Stomach (tissue), 9 donors: ENCODE results near the gene YIF1B. TPM values are rescaled to one million over a fixed set of nuclear protein-coding genes. Genes with fewer than 3 reads are reported as not detected.

Experiments used
- DNase-seq, 2 donors: peaks; one replicate each; pipeline versions ENCODE4 v3.0.0 to v3.0.0-alpha.2; 2013 to 2019
- H3K27ac ChIP-seq, 5 donors: fragments of 200-600 bp in 4 of 5; sonication (generic) in 4 of 5; one replicate each; pipeline ENCODE4 v1.5.1; 2013 to 2019; ENCODE audit warnings: mild to moderate bottlenecking in 1 of 5, moderate library complexity in 1 of 5
- H3K27me3 ChIP-seq, 3 donors: fragments of 200-600 bp; sonication (generic); one replicate each; pipeline ENCODE4 v1.5.1; 2017 to 2019; ENCODE audit warnings: mixed run types in 1 of 3
- H3K36me3 ChIP-seq, 4 donors: fragments of 200-600 bp; sonication (generic); 1 replicate in 3 of 4; 2 replicates in 1 of 4; pipeline ENCODE4 v1.5.1; 2016 to 2019
- H3K4me1 ChIP-seq, 4 donors: fragments of 200-600 bp; sonication (generic); one replicate each; pipeline ENCODE4 v1.5.1; 2016 to 2019
- H3K4me3 ChIP-seq, 4 donors: fragments of 200-600 bp; sonication (generic) in 3 of 4; one replicate each; pipeline ENCODE4 v1.5.1; 2016 to 2019; ENCODE audit warnings: mild to moderate bottlenecking in 1 of 4
- H3K9me3 ChIP-seq, 4 donors: fragments of 200-600 bp; sonication (generic); one replicate each; pipeline ENCODE4 v1.5.1; 2016 to 2019
- CTCF ChIP-seq, 7 experiments: fragments of 450-650 bp in 4 of 7; fragments of 200-600 bp in 3 of 7; sonication (generic) in 3 of 7; IDR thresholded peaks; one replicate each; pipeline ENCODE4 v1.5.1; 2016 to 2019; ENCODE audit warnings: antibody characterized with exemption in 7 of 7, control low read depth in 2 of 7, mild to moderate bottlenecking in 1 of 7
- EP300 ChIP-seq: sonication (generic); formaldehyde crosslinking; IDR thresholded peaks from one replicate; pipeline ENCODE4 v1.6.1; 2017; ENCODE audit warnings: antibody characterized with exemption
- POLR2A ChIP-seq, 4 donors: fragments of 450-650 bp; IDR thresholded peaks; one replicate each; pipeline ENCODE4 v1.6.1; 2016; ENCODE audit warnings: antibody characterized with exemption in 4 of 4, control low read depth in 2 of 4, mild to moderate bottlenecking in 1 of 4, moderate library complexity in 1 of 4
- POLR2AphosphoS5 ChIP-seq, 3 donors: sonication (generic); formaldehyde crosslinking; IDR thresholded peaks; one replicate each; pipeline ENCODE4 v1.6.1; 2016; ENCODE audit warnings: antibody characterized with exemption in 3 of 3
- WGBS, 5 donors: extraction: QIAGEN DNeasy Blood & Tissue Kit in 3 of 5; methylation state at CpG; one replicate each; pipeline versions ENCODE4 v1.1.5 to v1.1.7; 2013 to 2018; 5-methylcytosine and 5-hydroxymethylcytosine counted together
- intact Hi-C: fragments of 100-400 bp; cut with DNase I; formaldehyde crosslinking; loops from one replicate; pipeline ENCODE4 v1.15.1; 2023; ENCODE audit warnings: low total_unique reads
- polyA plus RNA-seq, 3 donors: library from polyadenylated mRNA; stranded (reverse); fragments of 200-250 nt; gene quantifications; one replicate each; pipeline ENCODE4 v1.2.3, GENCODE V29; 2013
- small RNA-seq, 4 donors: library from RNA; depleted of rRNA; stranded (forward); fragments of <200 nt; gene quantifications; one replicate each; pipeline ENCODE3, GENCODE V24; 2016
- total RNA-seq, 5 donors: library from RNA; depleted of rRNA; stranded (reverse); fragments of >200 nt; gene quantifications; one replicate each; pipeline versions ENCODE4 v1.1.0 to v1.2.3, GENCODE V29; 2014 to 2016
- donor health status: healthy with polysubstance abuse.
- donor health status: Bipolar disorder and iron deficiency.
- donor health status: healthy.

YIF1B gene
- total and polyA plus RNA-seq, 8 donors, result 4.7 to 30.4 (median 15.7) TPM

- Histone ChIP-seq H3K27me3 (peaks cover 0 to 26% (median 12%) of the 10 kb centered on the region in 3 donors), H3K4me3 (peak overlapping the region; percentile 55 to 58 (median 57)), H3K36me3 (no peaks in the 10 kb centered on the region), H3K27ac (peak overlapping the region; percentile 23 to 92 (median 89)), H3K4me1 (peaks cover 19 to 59% (median 43%) of the 10 kb centered on the region in 4 donors), H3K9me3 (no peaks in the 10 kb centered on the region)
- DNase-seq, result peak in 1 of 2 donors; percentile 54
- intact Hi-C loops, result no loop called here
- WGBS, 5 donors, result 47 to 60% (median 54%) methylated on average over 11 to 17 of the region's 17 CpGs
- TF ChIP-seq EP300, result no peak
- no peak for TF ChIP-seq POLR2AphosphoS5 (IDR thresholded peaks at IDR 0.05)
- no peak for TF ChIP-seq POLR2A (IDR thresholded peaks at IDR 0.05)
- no peak for TF ChIP-seq CTCF (IDR thresholded peaks at IDR 0.05)
Measured at GRCh38 chr19:38255383-38256014, 60.2 kb downstream of the YIF1B start.

GRCh38 chr19:38253788-38254187 lies 62.0 kb downstream of the YIF1B start:
- intact Hi-C loops, result no loop called here

More at GRCh38 chr19:38253788-38254187, 62.0 kb downstream of the YIF1B start:
- Histone ChIP-seq H3K4me1 (peaks cover 23 to 73% (median 48%) of the 10 kb centered on the region in 4 donors), H3K27ac (peak overlapping the region; percentile 73 to 92 (median 89)), H3K9me3 (no peaks in the 10 kb centered on the region), H3K4me3 (peak overlapping the region; percentile 26 to 57 (median 40)), H3K36me3 (no peaks in the 10 kb centered on the region), H3K27me3 (peaks cover 0 to 26% (median 12%) of the 10 kb centered on the region in 3 donors)
- no peak for DNase-seq
- TF ChIP-seq EP300, result no peak
- no peak for TF ChIP-seq POLR2AphosphoS5 (IDR thresholded peaks at IDR 0.05)
- TF ChIP-seq POLR2A (IDR thresholded peaks at IDR 0.05), result no peak
- TF ChIP-seq CTCF (IDR thresholded peaks at IDR 0.05), result no peak
- WGBS, 5 donors, result 55 to 86% (median 85%) methylated on average over 4 to 5 of the region's 5 CpGs

Small RNA genes within 50 kb of the gene (small RNA-seq; reads per million reads assigned to genes)
- gene RF00019, result 0 reads per million in 4 donors

Other genes with a start within 250 kb of the YIF1B start
- not detected for gene DPF1, start 91.7 kb downstream of the YIF1B start, total RNA-seq
- gene DPF1, start 91.7 kb downstream of the YIF1B start, polyA plus RNA-seq, result under 1 TPM in 2 of 3 donors, not detected in 1; 0.12 to 0.43 TPM
- gene PPP1R14A, start 59.6 kb downstream of the YIF1B start, total RNA-seq, result 100 to 1,000 TPM in 1 of 5 donors, 10 to 100 TPM in 3, 1 to 10 TPM in 1; 8.8 to 197 (median 31.6) TPM
- 100 to 1,000 TPM in 1 of 3 donors, 10 to 100 TPM in 2; 53.2 to 138 (median 54.9) TPM for gene PPP1R14A, start 59.6 kb downstream of the YIF1B start, polyA plus RNA-seq
- gene SPINT2, start 51.4 kb downstream of the YIF1B start, total RNA-seq, result 1,000 to 10,000 TPM in 1 of 5 donors, 100 to 1,000 TPM in 2, 10 to 100 TPM in 2; 29.8 to 1,508 (median 255) TPM
- gene SPINT2, start 51.4 kb downstream of the YIF1B start, polyA plus RNA-seq, result 100 to 1,000 TPM in 2 of 3 donors, 10 to 100 TPM in 1; 54.5 to 255 (median 184) TPM
- gene C19orf33, start 11.7 kb downstream of the YIF1B start, total RNA-seq, result 100 to 1,000 TPM in 3 of 5 donors, 10 to 100 TPM in 2; 33.5 to 287 (median 171) TPM
- gene C19orf33, start 11.7 kb downstream of the YIF1B start, polyA plus RNA-seq, result 1,000 to 10,000 TPM in 2 of 3 donors, 100 to 1,000 TPM in 1; 388 to 1,069 (median 1,022) TPM
- gene KCNK6, start 3.9 kb upstream of the YIF1B start, total RNA-seq, result 10 to 100 TPM in 2 of 5 donors, 1 to 10 TPM in 2, under 1 TPM in 1; under 0.01 to 32.2 (median 5.4) TPM
- 1 to 10 TPM; 3.2 to 10.0 (median 9.5) TPM for gene KCNK6, start 3.9 kb upstream of the YIF1B start, polyA plus RNA-seq
- 1 to 10 TPM in 3 of 5 donors, under 1 TPM in 1, not detected in 1; 0.45 to 9.7 (median 5.0) TPM for gene CATSPERG, start 19.9 kb upstream of the YIF1B start, total RNA-seq
- 1 to 10 TPM; 1.1 to 2.4 (median 2.0) TPM for gene CATSPERG, start 19.9 kb upstream of the YIF1B start, polyA plus RNA-seq
- 100 to 1,000 TPM in 2 of 5 donors, 10 to 100 TPM in 3; 10.7 to 282 (median 92.4) TPM for gene PSMD8, start 58.6 kb upstream of the YIF1B start, total RNA-seq
- 100 to 1,000 TPM in 2 of 3 donors, 10 to 100 TPM in 1; 99.3 to 150 (median 116) TPM for gene PSMD8, start 58.6 kb upstream of the YIF1B start, polyA plus RNA-seq
- gene GGN, start 72.1 kb upstream of the YIF1B start, total RNA-seq, result not detected
- under 1 TPM in 2 of 3 donors, not detected in 1; 0.19 to 0.30 TPM for gene GGN, start 72.1 kb upstream of the YIF1B start, polyA plus RNA-seq
- 1 to 10 TPM in 2 of 5 donors, not detected in 3; 1.7 to 3.6 TPM for gene SPRED3, start 72.8 kb upstream of the YIF1B start, total RNA-seq
- under 1 TPM in 2 of 3 donors, not detected in 1; 0.12 to 0.33 TPM for gene SPRED3, start 72.8 kb upstream of the YIF1B start, polyA plus RNA-seq
- 100 to 1,000 TPM in 1 of 5 donors, 10 to 100 TPM in 3, 1 to 10 TPM in 1; 4.0 to 222 (median 18.7) TPM for gene FAM98C, start 87.1 kb upstream of the YIF1B start, total RNA-seq
- 10 to 100 TPM; 18.3 to 40.7 (median 35.1) TPM for gene FAM98C, start 87.1 kb upstream of the YIF1B start, polyA plus RNA-seq
- 1 to 10 TPM in 2 of 5 donors, under 1 TPM in 1, not detected in 2; 0.55 to 8.4 (median 4.0) TPM for gene RASGRP4, start 110.3 kb upstream of the YIF1B start, total RNA-seq
- 1 to 10 TPM in 2 of 3 donors, under 1 TPM in 1; 0.40 to 1.8 (median 1.5) TPM for gene RASGRP4, start 110.3 kb upstream of the YIF1B start, polyA plus RNA-seq
- 10 to 100 TPM in 1 of 5 donors, 1 to 10 TPM in 2, under 1 TPM in 2; under 0.01 to 10.7 (median 1.7) TPM for gene RYR1, start 117.7 kb upstream of the YIF1B start, total RNA-seq
- gene RYR1, start 117.7 kb upstream of the YIF1B start, polyA plus RNA-seq, result 1 to 10 TPM in 1 of 3 donors, under 1 TPM in 2; 0.46 to 3.6 (median 0.68) TPM